Mesendoderm (in vitro differentiated cells): Measurements from ENCODE around the gene TCERG1L.

Experiments used
- DNase-seq: peaks from one replicate; pipeline ENCODE4 v3.0.0; 2013
- H2AK5ac ChIP-seq: 2 replicates; pipeline ENCODE4 v1.6.1; 2013; ENCODE audit warnings: low read length, inconsistent platforms
- H2BK120ac ChIP-seq: 2 replicates; pipeline ENCODE4 v1.6.1; 2013; ENCODE audit warnings: low read depth, mild to moderate bottlenecking, low read length, moderate library complexity, mixed read lengths
- H2BK15ac ChIP-seq: replicated peaks from 2 replicates; pipeline ENCODE4 v1.6.1; 2013; ENCODE audit warnings: low read depth, mild to moderate bottlenecking, moderate library complexity
- H2BK5ac ChIP-seq: 2 replicates; pipeline ENCODE4 v1.6.1; 2013; ENCODE audit warnings: low read length, inconsistent platforms
- H3K18ac ChIP-seq: 2 replicates; pipeline ENCODE4 v1.6.1; 2013; ENCODE audit warnings: mild to moderate bottlenecking, low read length, mixed read lengths
- H3K23ac ChIP-seq: one replicate; pipeline ENCODE4 v1.6.1; 2013; ENCODE audit warnings: low read length
- H3K27ac ChIP-seq: 2 replicates; pipeline ENCODE4 v1.5.1; 2013; ENCODE audit warnings: low read depth, mild to moderate bottlenecking, inconsistent platforms, low read length, moderate library complexity
- H3K27me3 ChIP-seq: 2 replicates; pipeline ENCODE4 v1.6.1; 2013; ENCODE audit warnings: low read length, control low read depth, mild to moderate bottlenecking, inconsistent platforms; ENCODE audit not compliant: insufficient read depth, poor library complexity
- H3K36me3 ChIP-seq: 2 replicates; pipeline ENCODE4 v1.6.1; 2013; ENCODE audit warnings: low read length, inconsistent platforms; ENCODE audit not compliant: control insufficient read depth, insufficient read depth
- H3K4ac ChIP-seq: one replicate; pipeline ENCODE4 v1.6.1; 2013; ENCODE audit warnings: low read depth, mild to moderate bottlenecking, low read length, moderate library complexity
- H3K4me1 ChIP-seq: 2 replicates; pipeline ENCODE4 v1.6.1; 2013; ENCODE audit warnings: low read depth, low read length, inconsistent platforms; ENCODE audit not compliant: control insufficient read depth
- H3K4me2 ChIP-seq: 2 replicates; pipeline ENCODE4 v1.6.1; 2013; ENCODE audit warnings: low read length
- H3K4me3 ChIP-seq: 2 replicates; pipeline ENCODE4 v1.5.1; 2013; ENCODE audit warnings: mild to moderate bottlenecking, low read length
- H3K56ac ChIP-seq: one replicate; pipeline ENCODE4 v1.6.1; 2013; ENCODE audit warnings: low read length
- H3K79me1 ChIP-seq: 2 replicates; pipeline ENCODE4 v1.6.1; 2013; ENCODE audit warnings: low read length, inconsistent platforms
- H3K79me2 ChIP-seq: 2 replicates; pipeline ENCODE4 v1.6.1; 2013; ENCODE audit warnings: mild to moderate bottlenecking, low read length; ENCODE audit not compliant: control insufficient read depth, insufficient read depth
- H3K9ac ChIP-seq: 2 replicates; pipeline ENCODE4 v1.6.1; 2013; ENCODE audit warnings: low read length, inconsistent platforms
- H4K5ac ChIP-seq: one replicate; pipeline ENCODE4 v1.6.1; 2013; ENCODE audit warnings: low read length
- H4K8ac ChIP-seq: one replicate; pipeline ENCODE4 v1.6.1; 2013; ENCODE audit warnings: low read depth, mild to moderate bottlenecking, control low read depth, low read length, moderate library complexity
- WGBS: extraction: QIAGEN DNeasy Blood & Tissue Kit; methylation state at CpG from one replicate; pipeline ENCODE4 v1.1.7; 2013; ENCODE audit warnings: low lambda C conversion rate, missing lambda C conversion rate; ENCODE audit not compliant: insufficient coverage; ENCODE audit errors: extremely low coverage; 5-methylcytosine and 5-hydroxymethylcytosine counted together

Gene TCERG1L

DNA sequence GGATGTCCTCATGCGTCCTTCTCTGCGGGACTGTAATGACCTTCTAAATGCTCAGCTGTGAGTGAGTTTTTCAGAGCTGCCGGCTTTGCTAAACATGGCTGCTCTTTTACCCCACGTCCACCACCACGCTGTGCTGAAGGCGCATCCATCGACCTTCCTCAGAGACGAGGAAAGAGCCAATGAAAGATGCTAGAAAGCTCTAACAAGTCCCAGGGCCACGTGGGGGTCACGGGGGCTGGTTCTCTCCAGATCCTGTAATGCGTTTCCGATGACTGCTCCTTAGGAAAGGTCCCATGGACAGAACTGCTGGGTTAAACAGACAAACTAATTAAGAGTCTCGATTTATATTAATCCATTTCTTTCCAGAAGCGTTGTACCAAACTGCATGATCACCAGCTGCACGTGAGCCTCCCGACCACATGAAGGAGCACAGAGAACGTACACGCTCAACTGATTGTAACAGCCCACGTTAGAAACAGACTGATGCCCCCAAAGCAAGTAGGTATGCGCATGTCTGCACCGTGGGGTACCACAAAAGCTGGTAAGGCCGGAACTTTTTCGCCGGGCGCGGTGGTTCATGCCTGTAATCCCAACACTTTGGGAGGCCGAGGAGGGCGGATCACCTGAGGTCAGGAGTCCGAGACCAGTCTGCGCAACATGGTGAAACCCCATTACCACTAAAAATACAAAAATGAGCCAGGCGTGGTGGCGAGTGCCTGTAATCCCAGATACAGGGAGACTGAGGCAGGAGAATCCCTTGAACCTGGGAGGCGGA is 109.6 kb downstream of the TCERG1L start:
- Histone ChIP-seq H3K18ac (no peak overlapping the region), H3K4me1 (no peaks in the 10 kb centered on the region), H3K79me2 (no peaks in the 10 kb centered on the region), H2AK5ac (no peak overlapping the region), H3K36me3 (no peaks in the 10 kb centered on the region), H2BK120ac (no peak overlapping the region), H3K4me2 (no peak overlapping the region), H4K8ac (no peak overlapping the region), H3K4ac (no peak overlapping the region), H2BK15ac (no peak overlapping the region), H3K79me1 (no peaks in the 10 kb centered on the region), H3K4me3 (no peak overlapping the region), H3K27me3 (no peaks in the 10 kb centered on the region), H4K5ac (no peak overlapping the region), H2BK5ac (no peak overlapping the region), H3K23ac (no peak overlapping the region), H3K27ac (no peak overlapping the region), H3K56ac (no peak overlapping the region), H3K9ac (no peak overlapping the region)
- DNase-seq = no peak
- WGBS = no CpG with 5 or more reads among the region's 33 CpGs

DNA sequence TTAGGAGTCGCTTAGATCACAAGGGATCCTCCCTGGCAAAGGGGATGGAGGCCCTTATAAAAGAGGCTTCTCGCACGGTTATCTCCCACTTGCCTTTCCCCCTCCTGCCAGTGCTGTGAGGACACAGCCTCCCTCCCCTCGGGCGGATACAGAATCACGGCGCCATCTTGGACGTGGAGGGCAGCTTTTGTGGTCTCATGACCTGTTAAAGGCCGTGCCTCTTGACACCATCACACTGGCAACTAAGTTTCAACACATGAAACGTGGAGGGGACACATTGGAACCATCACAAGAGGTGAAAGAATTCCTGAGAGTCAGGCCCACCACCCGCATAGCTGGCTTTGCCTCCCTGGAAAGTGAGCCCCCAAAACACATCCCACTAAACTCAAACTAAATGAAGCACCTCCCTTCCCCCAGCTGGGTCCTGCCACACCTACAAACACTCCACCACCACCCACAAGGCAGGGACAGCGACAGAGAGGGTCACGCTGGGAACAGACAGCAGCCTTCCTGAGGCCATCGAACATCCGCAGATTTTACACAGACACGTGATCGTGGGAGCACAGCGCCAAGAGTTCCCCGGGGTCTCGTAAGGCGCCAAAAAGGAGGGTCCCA is 110.6 kb downstream of the TCERG1L start:
- no peak for DNase-seq
- H4K5ac ChIP-seq = no peak overlapping the region
- H3K18ac ChIP-seq = no peak overlapping the region
- no CpG with 5 or more reads among the region's 21 CpGs for WGBS
- no peaks in the 10 kb centered on the region for H3K4me1 ChIP-seq
- no peak overlapping the region for H3K4me3 ChIP-seq
- H3K36me3 ChIP-seq = no peaks in the 10 kb centered on the region
- no peaks in the 10 kb centered on the region for H3K27me3 ChIP-seq
- H2BK120ac ChIP-seq = no peak overlapping the region
- H3K27ac ChIP-seq = no peak overlapping the region
- H2BK15ac ChIP-seq = no peak overlapping the region
- no peak overlapping the region for H2BK5ac ChIP-seq
- no peaks in the 10 kb centered on the region for H3K79me1 ChIP-seq
- H3K9ac ChIP-seq = no peak overlapping the region
- no peaks in the 10 kb centered on the region for H3K79me2 ChIP-seq
- H3K23ac ChIP-seq = no peak overlapping the region
- H3K4me2 ChIP-seq = no peak overlapping the region
- no peak overlapping the region for H3K4ac ChIP-seq
- no peak overlapping the region for H4K8ac ChIP-seq
- H2AK5ac ChIP-seq = no peak overlapping the region
- no peak overlapping the region for H3K56ac ChIP-seq

DNA sequence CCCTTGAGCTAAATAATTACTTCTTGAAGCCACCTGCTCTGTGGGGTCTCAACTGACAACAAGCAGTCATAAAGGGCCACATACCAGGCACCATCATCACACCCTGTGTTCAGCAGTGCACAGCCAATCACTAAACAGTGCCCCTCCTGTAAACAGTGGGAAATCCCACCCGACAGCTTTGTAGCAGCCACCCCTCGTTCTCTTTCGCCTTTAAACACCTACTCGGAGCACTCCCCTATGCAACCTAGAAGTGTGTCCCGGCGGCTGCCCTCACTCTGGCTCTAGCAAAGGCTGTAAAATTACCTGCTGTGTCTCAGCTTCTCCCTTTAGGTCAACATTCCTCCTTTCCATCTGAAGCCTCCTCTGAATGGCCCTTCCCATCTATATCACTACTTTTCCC is 111.9 kb downstream of the TCERG1L start:
- Histone ChIP-seq H4K8ac (no peak overlapping the region), H3K79me1 (no peaks in the 10 kb centered on the region), H3K4ac (no peak overlapping the region), H3K36me3 (no peaks in the 10 kb centered on the region), H3K4me3 (no peak overlapping the region), H3K9ac (no peak overlapping the region), H3K4me1 (no peaks in the 10 kb centered on the region), H3K79me2 (no peaks in the 10 kb centered on the region), H2AK5ac (no peak overlapping the region), H3K18ac (no peak overlapping the region), H3K27ac (no peak overlapping the region), H3K27me3 (no peaks in the 10 kb centered on the region), H3K23ac (no peak overlapping the region), H2BK15ac (no peak overlapping the region), H3K56ac (no peak overlapping the region), H2BK120ac (no peak overlapping the region), H2BK5ac (no peak overlapping the region), H4K5ac (no peak overlapping the region), H3K4me2 (no peak overlapping the region)
- WGBS = no CpG with 5 or more reads among the region's 6 CpGs
- DNase-seq = no peak

DNA sequence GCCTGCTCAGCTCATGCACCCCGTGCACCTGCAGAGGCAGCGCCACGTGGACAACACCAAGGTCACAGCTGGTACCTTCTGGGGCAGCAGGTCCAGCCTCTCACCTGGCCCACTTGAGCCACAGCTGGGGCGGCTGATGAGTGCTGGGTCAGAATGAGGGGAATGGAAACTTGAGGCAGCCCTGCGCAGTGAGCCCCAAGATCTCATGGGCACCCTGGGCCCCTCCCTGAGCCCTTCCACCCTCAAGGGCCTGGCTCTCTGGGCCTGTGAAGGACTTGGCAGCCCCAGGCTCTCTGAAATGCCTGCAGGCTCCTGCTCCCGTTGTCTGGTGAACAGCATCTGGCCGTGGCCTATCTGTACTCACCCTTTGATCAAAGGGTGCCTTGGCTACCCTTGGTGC is 112.7 kb downstream of the TCERG1L start:
- H2BK15ac ChIP-seq = no peak overlapping the region
- no peaks in the 10 kb centered on the region for H3K36me3 ChIP-seq
- H3K23ac ChIP-seq = no peak overlapping the region
- no peak overlapping the region for H3K4me3 ChIP-seq
- WGBS = no CpG with 5 or more reads among the region's 7 CpGs
- H3K79me2 ChIP-seq = no peaks in the 10 kb centered on the region
- H3K4me2 ChIP-seq = no peak overlapping the region
- H3K27ac ChIP-seq = no peak overlapping the region
- H3K79me1 ChIP-seq = no peaks in the 10 kb centered on the region
- H3K27me3 ChIP-seq = no peaks in the 10 kb centered on the region
- no peak overlapping the region for H4K8ac ChIP-seq
- H3K56ac ChIP-seq = no peak overlapping the region
- H3K4ac ChIP-seq = no peak overlapping the region
- no peak overlapping the region for H2AK5ac ChIP-seq
- H3K9ac ChIP-seq = no peak overlapping the region
- no peak for DNase-seq
- no peak overlapping the region for H2BK120ac ChIP-seq
- H3K4me1 ChIP-seq = no peaks in the 10 kb centered on the region
- no peak overlapping the region for H2BK5ac ChIP-seq
- no peak overlapping the region for H4K5ac ChIP-seq
- H3K18ac ChIP-seq = no peak overlapping the region

DNA sequence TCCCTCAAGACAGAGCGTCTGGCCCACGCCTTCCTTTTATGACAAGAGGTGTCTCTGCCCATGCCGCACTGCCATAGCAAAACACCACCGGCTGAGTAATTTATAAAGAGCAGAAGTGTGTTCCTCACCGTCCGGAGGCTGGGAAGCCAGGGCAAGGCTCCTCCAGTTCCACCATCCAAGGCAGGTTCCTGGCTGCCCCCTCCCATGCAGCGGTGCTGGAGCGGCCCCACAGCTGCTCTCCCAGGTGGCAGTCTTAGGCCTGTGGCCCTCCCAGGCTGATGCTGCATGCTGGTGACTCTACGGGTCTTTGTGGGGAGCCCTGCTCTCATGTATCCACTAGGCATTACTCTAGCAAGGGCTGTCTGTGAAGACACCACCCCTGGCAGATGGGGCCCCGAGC is 113.1 kb downstream of the TCERG1L start:
- no peak for DNase-seq
- Histone ChIP-seq H3K79me1 (no peaks in the 10 kb centered on the region), H2BK120ac (no peak overlapping the region), H3K4me1 (no peaks in the 10 kb centered on the region), H3K23ac (no peak overlapping the region), H3K27me3 (no peaks in the 10 kb centered on the region), H3K18ac (no peak overlapping the region), H3K79me2 (no peaks in the 10 kb centered on the region), H2BK5ac (no peak overlapping the region), H3K4me3 (no peak overlapping the region), H3K9ac (no peak overlapping the region), H4K5ac (no peak overlapping the region), H3K4me2 (no peak overlapping the region), H3K27ac (no peak overlapping the region), H2BK15ac (no peak overlapping the region), H4K8ac (no peak overlapping the region), H3K4ac (no peak overlapping the region), H2AK5ac (no peak overlapping the region), H3K56ac (no peak overlapping the region), H3K36me3 (no peaks in the 10 kb centered on the region)
- WGBS = no CpG with 5 or more reads among the region's 10 CpGs
